ENCODE results near the gene TSPAN11.
"Not testable (repeated sequence)": the region's sequence is repeated elsewhere in the genome, so short reads cannot be mapped to it uniquely, and the experiment has no call there.

The TSPAN11 gene

GRCh38 chr12:31021809-31022494 lies 95.4 kb downstream of the TSPAN11 start:
- no peak for DNase-seq

DNA sequence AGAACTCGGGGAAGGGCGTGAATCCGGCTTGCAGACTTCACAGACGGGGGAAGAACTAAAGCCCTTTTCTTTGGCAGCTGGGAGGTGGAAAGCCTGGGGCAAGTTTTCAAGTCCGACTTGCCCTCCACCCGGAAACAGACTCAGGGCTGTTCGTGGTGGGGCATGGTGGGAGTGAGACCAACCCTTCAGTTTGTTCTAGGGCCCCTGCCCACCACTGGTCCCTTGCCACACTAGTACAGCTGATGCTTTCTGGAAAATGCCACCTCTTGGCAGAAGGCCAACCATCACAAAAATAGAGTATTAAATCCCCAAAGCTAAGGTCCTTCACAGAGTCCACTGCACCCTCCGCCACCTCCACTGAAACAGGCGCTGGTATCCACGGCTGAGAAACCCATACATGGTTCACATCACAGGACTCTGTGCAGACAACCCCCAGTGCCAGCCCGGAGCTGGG lies 96.8 kb downstream of the TSPAN11 start:
- no peak for DNase-seq

GRCh38 chr12:31026202-31026601 lies 99.7 kb downstream of the TSPAN11 start:
- no peak for DNase-seq

- DNase-seq, result not testable (repeated sequence)
These were observed 100.5 kb downstream of the TSPAN11 start for GRCh38 chr12:31027006-31027405.

DNA sequence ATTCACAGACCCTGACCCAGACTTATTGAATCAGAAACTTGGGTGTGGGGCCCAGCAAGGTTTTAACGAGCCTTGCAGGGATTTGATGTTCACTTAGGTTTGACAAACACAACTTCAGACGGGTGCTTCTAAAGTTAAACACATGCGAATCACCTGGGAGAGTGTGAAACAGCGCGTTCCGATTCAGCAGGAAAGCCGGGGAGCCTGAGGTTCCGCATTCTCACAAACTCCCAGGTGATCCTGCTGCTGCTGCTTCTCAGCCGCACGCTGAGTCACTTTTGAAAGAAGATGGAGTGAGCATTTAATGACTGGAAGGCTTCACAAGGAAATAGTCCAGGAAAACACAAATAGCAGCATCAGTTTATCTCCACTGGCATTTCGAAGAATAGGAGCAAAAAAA lies 102.9 kb downstream of the TSPAN11 start:
- DNase-seq, result no peak

DNA sequence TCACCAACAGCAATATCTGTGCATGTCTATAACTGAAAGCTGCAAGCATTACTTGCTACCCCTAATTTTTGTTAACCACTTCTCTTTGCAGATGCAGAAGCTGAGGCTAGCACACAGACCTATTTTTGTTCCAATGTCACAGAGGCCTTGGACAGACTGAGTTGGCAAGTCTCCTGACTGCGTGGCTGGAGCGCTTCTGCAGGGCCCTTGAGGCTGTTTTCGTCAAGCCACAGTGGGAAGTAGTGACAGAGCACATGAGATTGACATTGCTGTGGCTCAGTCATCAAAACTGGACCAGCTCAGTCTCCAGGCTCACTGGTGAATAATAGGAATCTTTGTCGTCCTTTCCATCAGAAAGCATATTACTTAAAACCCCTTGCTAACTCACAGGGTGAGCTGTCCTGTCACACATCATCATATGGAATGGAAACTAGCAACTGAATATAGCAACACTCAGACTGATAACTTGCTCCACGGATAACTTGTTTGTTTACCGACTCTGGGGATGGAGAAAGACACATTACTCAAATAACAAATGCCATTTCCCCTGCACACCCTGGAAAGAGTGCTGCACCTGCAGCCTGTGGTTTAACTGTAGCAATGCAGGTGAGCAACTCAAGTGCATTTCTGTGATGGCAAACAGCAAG lies 103.5 kb downstream of the TSPAN11 start:
- no peak for DNase-seq

- peak; percentile 10 for DNase-seq
These were observed 105.4 kb downstream of the TSPAN11 start for GRCh38 chr12:31031951-31032335.

DNA sequence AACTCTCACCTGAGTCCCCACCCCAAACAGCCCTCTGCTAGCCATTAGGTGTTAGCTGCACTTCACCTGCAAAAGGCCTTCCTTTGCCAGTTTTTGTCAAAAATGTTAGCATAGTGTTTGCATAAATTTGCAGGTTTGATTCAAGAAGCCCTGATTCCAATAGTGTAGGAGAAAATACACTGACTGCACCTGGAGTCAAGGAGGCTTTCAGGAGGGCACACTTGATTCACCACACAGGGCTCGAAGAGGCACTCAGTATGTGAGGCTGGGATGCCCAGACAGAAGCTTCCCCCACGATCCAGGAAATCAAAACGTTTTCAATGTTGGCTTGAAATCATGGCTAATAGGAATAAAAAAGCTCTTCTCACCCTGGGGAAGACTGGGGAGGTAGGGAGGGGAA lies 106.6 kb downstream of the TSPAN11 start:
- no peak for DNase-seq

GRCh38 chr12:31033681-31034080 lies 107.1 kb downstream of the TSPAN11 start:
- no peak for DNase-seq

DNA sequence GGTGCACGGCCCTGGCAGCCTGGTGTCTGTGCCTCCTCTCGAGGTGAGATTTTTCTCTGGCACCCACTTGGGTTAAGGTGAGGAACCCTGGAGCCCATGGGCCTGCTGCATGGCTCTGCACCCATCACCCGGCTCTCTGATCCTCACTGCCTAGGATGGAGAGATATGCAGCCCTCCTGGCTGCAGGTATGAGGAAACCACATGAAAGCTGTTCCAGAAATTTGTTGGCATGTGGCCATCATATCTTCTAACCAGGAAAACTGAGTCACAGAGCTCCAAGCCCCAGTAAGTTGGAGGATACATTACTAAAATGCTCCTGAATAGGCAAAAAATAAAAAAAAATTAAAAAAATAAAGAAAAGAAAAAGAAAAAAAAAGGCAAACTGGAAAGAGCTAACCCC lies 107.8 kb downstream of the TSPAN11 start:
- no peak for DNase-seq

DNA sequence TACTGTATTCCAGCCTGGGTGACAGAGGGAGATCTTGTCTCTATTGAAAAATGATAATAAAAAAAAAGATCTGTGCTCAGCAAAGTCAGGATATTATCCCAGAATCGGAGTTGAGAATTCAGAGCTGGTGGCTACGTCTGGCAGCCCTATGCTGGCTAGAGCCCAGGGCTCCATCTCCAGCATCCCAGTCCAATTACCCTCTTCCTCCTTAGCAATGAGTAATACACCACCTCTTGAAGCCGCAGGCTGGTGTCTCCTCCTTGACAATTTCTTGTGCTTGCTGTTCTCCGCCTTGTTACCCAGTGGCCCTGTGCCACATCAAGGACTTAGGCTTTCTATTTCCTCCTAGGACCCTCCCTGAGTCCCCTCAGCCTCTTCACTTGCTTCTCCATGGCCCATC lies 108.7 kb downstream of the TSPAN11 start:
- no peak for DNase-seq

DNA sequence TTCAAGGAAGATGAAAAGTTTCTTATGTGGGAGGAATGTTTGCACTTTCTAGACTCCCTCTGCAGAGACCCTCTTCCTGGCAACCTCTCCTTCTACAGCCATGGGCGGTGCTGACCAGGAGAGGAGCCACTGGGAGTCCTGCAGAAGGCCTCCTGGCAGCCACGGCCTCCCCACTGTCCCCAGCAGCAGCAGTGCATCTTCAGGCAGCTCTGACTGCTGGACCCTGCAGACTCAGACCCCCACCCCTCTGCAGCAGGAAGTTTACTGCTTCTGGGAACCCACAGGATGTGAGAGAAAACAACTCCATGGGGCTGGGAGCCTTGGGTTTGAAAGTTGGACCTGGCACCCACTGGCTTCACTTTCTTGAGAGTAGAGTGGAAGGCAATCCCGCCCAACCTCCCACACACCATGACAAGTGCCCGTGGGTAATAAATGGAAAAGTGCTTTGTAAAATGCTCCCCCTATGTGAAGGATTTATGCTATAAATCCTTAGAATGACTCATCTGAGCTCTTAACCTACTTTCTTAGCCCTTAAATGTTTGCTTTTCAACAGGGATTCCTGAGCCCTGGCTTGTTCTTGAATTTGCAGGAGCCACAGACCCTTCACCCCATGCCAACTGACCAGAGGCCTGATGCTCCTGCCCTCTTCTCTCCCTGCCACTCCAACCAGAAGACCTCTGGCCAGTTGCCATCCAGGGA lies 109.6 kb downstream of the TSPAN11 start:
- DNase-seq, result no peak

GRCh38 chr12:31037028-31037427 lies 110.5 kb downstream of the TSPAN11 start:
- DNase-seq, result no peak

- no peak for DNase-seq
These were observed 111.4 kb downstream of the TSPAN11 start for GRCh38 chr12:31037931-31038330.

DNA sequence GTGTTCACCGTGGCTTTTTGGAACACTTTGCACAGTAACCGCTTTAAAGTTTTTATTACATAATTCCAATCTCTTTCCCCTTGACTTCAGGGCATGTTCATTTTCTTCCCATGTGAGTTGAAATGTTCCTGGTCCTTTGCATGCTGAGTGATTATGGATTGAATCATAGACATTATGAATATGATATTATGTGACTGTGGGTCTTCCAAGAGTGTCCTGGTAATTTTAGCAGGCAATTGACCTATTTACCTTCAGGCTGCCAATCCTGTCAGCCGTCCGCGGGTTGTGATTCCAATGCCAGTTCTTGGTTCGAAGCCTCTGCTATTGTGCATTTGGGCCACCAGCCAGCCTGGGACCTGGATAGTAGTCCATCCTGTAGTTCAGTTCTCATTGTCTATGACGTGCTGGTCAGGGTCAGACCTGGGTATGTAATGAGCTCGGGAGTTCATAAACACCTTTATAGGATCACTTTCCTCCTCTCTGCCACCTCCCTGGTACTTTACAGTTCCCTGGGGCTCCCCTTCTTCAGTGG lies 114.6 kb downstream of the TSPAN11 start:
- no peak for DNase-seq
